ENCODE data around the gene ARHGEF5.

GRCh38 chr7:144403102-144403501 is 47.9 kb downstream of the ARHGEF5 start:
- TF ChIP-seq, protein P1, sequence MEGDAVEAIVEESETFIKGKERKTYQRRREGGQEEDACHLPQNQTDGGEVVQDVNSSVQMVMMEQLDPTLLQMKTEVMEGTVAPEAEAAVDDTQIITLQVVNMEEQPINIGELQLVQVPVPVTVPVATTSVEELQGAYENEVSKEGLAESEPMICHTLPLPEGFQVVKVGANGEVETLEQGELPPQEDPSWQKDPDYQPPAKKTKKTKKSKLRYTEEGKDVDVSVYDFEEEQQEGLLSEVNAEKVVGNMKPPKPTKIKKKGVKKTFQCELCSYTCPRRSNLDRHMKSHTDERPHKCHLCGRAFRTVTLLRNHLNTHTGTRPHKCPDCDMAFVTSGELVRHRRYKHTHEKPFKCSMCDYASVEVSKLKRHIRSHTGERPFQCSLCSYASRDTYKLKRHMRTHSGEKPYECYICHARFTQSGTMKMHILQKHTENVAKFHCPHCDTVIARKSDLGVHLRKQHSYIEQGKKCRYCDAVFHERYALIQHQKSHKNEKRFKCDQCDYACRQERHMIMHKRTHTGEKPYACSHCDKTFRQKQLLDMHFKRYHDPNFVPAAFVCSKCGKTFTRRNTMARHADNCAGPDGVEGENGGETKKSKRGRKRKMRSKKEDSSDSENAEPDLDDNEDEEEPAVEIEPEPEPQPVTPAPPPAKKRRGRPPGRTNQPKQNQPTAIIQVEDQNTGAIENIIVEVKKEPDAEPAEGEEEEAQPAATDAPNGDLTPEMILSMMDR (IDR thresholded peaks at IDR 0.05; ENCODE audit: poor library complexity): no peak
- no peak for TF ChIP-seq EZH2 (IDR thresholded peaks at IDR 0.05; ENCODE audit: borderline replicate concordance)
